HG02623 (cell line): Measurements from ENCODE around the gene MGST1.
"Not testable (repeated sequence)": the region's sequence is repeated elsewhere in the genome, so short reads cannot be mapped to it uniquely, and the experiment has no call there.

Experiments
- ATAC-seq: cut with Tn5 transposase; IDR thresholded peaks from one replicate; pipeline ENCODE4 v1.9.1; 2021; ENCODE audit warnings: moderate library complexity; ENCODE audit not compliant: unreplicated experiment

Gene MGST1

DNA sequence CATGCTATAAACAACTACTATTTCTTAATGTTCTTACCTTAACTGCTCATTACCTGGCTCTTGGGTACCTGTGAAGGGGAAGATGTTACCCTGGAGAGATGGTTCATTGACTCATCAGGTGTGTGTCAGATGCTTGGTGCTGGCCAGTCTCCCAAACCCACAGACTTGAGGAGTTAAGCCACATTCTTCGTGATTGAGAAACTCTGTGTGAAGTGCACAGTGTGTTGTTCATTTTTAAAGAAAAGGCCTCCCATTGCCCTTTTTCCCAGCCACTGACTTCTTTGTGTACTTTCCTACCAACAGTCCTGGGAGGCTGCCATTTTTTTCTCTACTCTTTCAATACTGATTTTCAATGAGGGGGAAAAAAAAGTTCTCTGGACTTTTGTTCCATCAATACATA, 3.2 kb downstream of the MGST1 start:
- no peak for ATAC-seq

DNA sequence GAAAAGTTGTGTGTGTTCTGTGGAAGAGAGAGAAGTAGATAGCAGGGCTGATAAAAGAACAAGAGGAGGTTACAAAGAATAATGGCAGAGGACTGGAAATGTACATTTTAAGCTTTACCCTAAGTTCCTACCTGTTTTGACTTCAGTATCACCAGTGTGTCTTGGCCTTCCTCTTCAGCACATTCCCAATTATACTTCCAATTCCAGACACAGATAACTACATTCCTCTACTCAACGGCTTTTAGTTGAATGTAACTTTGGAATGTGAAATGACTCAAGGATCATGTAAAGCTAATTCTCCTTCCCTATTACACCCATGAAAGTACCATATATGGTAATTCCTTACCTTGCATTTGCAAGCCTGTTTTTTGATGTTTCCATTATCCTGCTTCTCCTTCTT, 5.0 kb downstream of the MGST1 start:
- no peak for ATAC-seq

DNA sequence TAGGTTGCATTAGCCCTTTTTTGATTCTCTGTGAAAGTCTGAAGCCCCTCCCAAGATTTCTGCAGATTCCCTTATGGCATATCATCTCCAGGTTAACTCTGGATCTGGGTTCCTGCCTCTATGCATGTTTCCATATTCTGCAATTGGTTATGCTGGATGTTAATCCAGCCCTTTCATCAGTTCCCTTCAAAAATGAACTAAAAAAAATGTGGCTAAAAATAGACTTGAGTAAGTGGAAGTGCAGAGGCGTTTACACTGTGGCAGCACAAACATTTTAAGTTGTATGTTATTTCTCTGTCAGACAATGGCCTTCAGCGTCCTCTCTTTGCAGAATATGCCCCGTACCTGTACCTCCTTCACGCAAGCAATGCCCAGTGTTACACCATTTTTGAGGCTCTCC, 11.4 kb downstream of the MGST1 start:
- no peak for ATAC-seq

DNA sequence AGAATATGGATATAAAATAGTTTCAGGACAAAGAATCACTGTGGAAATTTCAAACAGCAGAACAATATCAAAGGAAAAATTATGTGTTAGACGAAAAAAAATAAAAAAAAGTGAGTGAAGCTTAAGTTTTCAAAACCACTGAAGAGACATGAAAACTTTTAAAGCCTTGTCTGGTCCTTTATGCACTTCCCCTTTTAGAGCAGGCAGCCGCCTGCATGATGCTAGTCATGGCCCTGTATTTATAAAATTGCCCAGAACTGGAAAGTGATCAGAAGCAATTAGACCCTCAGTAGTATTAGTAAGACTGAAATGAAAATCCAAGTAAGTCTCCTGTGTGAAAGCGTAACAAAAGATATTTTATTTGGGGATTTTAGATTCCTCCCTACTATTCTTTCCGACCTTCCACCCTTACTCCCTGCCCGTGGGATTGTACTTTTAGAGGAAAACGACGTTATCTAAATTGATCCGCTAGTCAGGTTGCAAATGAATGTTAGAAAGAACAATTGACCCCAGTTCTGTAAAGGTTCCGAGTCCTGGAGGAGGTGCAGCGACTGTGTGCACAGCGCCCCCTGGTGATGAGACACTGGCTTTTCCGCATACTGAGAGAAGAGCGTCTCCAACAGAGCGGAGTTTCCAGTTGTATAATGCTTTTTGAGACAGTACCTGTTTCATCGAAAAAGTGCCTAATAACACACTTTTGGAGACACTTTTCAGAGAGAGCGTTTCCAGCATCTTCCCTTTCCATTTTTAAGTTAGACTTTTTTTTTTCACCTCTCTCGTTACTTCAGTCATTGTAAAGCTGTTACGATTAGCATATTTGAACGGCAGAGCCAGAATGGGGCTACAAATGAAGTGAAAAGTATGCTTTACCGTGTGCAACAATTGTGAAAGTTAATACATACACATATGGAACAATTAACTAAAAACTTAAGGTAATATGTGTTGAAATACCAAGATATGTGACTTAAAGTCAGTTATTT, 12.4 kb downstream of the MGST1 start:
- no peak for ATAC-seq

DNA sequence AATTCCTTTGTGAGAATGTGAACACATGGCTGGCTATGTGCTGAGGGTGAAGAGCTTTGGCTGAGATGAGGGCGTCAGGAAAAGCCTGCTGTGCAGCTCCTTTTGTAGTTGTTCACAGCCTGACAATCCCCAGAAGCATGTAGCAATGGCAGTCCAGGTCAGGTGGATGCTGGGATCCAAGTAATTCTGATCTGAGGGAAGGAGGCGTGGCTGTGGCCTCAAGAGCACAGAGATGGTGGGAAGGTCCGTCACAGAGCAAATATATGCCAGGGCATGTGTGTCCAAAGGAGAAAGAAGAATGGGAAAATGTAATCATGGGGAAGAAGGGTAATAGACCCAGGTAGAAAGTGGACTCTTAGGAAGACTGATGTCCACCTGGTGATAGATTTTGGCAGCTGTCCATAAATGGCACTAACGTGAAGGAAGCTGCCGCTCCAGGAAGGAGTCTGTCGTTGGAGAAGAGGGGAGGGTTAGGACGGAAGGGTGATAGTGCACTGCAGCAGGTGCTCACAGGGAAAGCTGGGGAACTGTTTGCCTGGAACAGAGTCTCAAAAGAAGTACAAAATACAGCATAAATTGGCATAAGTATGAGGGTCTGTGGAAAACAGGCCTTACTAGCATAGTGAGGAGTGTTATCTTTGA, 13.8 kb downstream of the MGST1 start:
- no peak for ATAC-seq

DNA sequence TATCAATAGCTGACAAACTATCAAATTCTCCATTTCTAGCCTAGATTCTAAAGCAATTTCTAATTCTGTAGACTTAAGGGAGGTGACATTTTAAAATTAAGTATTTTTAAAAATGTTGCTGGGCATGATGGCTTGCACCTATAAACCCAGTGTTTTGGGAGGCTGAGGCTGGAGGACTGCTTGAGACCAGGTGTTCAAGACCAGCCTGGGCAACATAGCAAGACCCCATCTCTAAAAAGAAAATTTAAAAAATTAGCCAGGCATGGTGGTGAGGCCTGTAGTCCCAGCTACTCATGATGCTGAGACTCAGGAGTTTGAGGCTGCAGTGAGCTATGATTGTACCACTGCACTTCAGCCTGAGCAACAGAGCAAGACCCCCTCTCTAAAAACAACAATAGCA, 15.1 kb downstream of the MGST1 start:
- no peak for ATAC-seq

DNA sequence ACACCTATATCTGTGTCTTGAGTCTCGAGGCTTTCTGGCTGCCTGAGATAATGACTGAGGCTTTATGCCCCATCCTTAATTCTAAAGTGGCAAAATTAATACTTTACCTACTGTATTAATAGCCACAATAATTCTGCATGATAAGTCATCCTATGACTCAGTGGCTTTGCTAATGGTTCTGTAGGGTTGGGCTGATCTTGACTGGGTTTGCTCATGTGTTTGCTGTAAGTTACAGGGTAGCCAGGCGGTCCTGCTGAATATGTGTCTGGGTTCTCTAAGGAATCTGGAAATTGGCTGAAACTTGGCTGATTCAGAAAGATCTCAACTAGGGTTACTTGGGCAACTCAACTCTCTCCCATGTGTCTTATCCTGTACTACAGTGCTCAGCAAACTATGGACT, 21.7 kb downstream of the MGST1 start:
- ATAC-seq: no peak

DNA sequence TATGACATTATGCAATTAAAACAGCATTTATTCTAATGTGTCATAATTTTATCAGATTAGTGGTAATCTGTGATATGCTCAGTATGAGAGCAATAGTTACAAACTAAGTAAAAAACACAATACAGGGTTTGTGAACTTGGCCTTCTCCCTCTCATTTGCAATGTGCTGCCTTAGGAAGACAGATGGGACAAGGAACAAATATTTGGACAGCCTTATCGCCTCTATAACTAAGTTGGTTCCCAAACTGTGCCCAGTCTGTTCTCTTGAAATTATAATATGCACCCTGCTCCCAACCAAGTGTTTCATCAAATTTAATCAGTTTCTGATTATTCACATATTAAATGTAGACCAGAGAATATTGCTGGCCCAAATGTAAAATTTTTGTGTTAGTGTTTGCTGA, 22.7 kb downstream of the MGST1 start:
- no peak for ATAC-seq

DNA sequence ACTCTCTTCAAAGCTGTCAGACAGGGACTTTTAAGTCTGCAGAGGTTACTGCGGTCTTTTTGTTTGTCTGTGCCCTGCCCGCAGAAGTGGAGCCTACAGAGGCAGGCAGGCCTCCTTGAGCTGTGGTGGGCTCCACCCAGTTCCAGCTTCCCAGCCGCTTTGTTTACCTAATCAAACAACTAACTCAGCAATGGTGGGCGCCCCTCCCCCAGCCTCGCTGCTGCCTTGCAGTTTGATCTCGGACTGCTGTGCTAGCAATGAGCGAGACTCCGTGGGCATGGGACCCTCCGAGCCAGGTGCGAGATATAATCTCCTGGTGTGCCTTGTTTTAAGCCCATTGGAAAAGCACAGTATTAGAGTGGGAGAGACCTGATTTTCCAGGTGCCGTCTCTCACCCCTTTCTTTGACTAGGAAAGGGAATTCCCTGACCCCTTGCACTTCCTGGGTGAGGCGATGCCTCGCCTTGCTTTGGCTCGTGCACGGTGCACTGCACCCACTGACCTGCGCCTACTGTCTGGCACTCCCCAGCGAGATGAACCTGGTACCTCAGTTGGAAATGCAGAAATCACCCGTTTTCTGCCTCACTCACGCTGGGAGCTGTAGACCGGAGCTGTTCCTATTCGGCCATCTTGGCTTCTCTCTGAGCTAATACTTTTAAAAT, 35.3 kb downstream of the MGST1 start:
- ATAC-seq: not testable (repeated sequence)

DNA sequence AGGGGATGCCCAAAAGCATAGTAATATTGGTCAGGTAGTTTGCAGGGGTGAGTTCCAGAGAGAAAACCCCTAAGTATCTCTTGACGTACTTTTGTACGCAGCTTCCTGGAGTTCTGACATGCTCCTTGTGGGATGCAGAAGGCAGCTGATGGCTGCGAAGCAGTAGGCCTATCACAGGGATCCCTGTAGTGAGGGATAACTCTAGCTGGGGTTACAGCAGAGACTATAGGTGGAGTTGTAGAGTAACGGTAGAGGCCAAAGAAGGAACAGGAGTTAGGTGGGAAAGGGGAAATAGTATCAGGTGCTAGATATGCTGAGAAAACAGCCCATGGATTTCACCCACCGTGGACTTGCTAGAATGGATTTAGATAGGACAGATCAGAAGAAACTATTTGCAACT, 37.3 kb downstream of the MGST1 start:
- no peak for ATAC-seq

DNA sequence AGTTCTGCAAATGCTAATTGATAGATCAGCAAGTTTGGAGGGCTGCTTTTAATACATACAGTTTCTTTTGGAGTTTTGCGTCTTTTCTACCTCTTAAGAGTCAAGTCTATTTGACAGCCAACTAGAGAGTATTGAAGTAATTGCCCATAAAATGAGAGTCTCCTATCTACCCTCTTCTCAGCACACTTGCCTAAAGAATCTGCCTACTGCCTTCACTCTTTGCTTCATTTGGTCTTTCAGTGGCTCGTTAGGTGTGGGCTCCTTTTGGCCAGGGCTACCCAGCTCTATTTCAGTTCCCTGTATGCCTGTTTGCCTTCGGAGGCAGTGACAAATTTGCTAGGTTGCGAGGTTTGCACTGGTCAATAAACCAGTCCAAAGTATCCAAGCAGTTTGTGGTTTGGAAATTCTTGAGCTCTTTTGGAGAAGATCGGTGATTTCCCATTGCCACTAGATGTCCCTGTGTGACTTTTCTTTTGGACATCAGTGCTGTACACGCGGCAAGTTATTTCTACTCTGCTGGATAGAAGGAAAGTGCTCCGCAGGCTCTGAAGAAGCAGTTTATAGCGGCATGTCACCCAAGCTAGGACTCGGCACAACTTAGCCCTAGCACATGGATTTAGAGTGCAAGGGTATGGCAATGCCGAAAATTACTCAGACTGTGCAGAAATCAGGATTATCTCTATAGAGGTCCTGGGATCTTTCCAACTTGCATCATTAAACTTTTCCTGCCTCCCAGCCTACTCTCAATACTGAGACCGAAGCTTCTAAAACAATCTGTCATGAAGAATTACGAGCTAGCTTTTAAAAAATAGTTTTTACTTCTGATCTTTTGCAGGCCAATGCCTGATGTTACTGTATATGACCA, 38.6 kb downstream of the MGST1 start:
- no peak for ATAC-seq

DNA sequence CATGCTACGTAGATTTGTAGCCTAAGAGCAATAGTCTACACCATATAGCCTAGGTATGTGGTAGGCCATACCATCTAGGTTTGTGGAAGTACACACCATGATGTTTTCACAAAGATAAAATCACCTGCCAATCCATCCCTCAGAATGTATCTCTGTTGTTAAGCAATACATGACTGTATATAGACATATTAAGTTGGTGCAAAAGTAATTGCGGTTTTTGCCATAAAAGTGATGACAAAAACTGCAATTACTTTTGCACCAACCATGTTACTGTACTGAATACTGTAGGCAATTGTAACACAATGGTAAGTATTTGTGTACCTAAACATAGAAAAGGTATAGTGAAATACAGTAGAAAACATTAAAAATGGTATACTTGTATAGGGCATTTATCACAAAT, 40.5 kb downstream of the MGST1 start:
- ATAC-seq: no peak

DNA sequence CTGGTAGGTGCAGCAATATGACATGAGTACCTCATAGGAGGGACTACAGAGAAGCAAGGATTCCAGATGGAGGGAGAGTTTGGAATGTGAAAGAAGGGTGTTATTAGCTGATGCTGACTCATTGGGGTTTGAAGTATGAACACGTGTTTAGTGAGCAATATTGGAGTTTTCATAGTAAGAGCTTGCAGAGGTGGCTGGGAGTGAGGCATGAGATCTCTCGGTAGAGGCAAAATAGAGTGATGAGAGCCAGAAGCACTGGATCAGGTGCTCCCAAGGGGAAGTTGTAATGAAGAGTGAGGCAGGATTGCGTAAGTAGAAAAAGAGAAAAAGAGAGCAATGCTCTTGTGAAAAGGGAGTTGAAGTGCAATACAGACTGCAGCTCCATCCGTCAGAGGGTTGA, 42.1 kb downstream of the MGST1 start:
- no peak for ATAC-seq

DNA sequence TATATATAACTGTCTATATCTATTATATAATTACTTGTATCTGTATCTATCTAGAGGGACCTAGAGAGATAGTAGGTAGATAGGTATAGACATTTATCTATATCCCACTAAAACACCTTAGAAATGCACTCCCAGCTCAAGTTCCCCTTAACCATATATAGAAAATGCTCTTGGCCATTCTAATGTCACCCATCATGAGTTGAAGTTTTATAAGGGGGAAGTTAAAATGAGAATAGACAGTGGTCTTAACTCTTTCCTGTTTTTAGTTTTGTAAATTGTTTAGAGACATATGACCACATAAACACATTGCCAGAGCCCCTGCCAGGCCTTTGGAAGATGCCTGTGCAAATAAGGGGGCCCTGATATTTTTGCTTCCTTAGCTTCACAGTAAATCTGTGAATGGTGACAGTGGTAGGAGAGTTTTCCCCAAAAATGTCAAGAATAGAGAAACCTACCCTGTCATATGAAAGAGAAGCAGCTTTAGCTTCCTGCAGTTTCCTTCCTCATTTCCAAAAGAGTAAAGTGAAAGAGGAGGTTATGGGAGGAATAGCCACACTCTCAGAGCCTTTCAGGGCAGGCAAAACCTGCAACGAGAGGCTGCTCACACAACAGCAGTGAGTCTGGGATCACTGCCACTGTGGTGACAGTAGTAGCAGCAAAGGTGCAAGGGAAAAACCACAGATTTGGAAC, 45.5 kb downstream of the MGST1 start:
- no peak for ATAC-seq

DNA sequence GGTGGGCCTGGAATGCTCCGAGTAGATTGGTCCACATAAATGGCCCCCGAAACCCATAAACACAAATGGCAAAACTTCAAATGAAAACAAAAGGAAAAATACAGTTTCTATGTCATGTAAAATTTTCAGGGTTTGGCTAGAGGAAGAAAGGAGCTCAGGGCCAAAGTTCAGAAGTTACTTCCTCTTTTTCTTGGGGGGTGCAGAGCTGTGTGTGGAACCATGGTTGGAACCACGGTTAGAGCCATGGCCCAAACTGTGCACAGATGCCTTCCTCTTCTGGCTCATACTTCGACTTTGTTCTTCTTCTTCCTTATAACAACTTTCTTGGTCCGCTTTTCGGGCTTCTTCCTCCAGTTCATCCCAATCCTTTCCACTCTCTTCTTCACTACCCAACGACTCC, 51.7 kb downstream of the MGST1 start:
- no peak for ATAC-seq

DNA sequence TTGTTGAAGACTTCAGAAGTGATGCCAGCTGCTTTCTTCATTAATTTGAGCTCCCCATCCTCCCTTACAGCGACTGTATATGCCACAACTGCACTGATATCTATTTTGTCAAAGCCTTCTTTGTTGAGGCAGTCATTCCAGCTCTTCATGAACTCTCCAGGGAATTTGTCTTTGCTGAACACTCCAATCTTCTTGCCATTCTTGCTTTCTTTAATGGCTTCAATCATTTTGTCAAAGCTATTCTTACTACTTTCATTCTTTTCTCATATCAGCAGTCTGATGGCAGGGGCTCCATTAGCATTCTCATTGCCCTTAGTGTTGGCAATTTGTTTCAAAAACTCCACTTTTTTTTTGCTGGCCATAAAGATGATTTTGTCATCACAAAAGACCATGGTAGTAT, 54.4 kb downstream of the MGST1 start:
- ATAC-seq: not testable (repeated sequence)

DNA sequence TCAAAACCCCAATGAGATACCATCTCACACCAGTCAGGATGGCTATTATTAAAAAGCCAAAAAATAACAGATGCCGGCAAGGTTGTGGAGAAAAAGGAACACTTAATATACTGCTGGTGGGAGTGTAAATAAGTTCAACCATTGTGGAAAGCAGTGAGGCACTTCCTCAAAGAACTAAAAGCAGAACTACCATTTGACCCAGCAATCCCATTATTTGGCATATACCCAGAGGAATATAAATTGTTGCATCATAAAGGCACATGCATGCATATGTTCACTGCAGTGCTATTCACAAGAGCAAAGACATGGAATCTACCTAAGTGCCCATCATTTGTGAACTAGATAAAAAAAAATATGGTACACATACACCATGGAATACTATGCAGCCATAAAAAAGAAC, 59.9 kb downstream of the MGST1 start:
- no peak for ATAC-seq
